ENCODE results near the gene TICRR.

TICRR gene

DNA sequence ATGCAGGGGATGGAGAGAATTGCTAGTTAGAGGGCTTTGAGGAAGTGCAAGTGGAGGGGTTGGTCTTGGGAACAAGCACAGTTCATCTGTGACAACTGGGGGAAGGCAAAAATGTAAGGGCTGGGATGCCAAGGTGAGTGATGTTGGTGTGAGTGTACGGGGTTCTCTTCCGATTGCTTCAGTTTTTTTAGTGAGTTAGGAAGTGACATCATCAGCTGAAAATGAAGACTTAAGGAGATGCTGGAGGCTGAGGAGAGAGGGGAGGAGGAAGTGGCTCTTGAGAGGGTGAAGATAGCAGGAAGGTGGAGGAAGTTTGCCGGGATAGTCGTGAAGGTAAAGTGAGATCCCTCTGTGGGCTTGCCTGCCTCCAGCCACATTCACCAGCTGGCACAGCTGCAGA, 12.7 kb downstream of the TICRR start:
- Histone ChIP-seq H3K4me3 (replicated peaks; ENCODE audit: low read depth, low read length) (no peak overlapping the region), H3K27me3 (replicated peaks; ENCODE audit: control insufficient read depth, insufficient read depth, low read length) (no peaks in the 10 kb centered on the region), H3K36me3 (ENCODE audit: control insufficient read depth, insufficient read depth, low read length) (peaks cover 12% of the 10 kb centered on the region)
- DNase-seq (ENCODE audit: extremely low read depth, insufficient read length), result no peak
- TF ChIP-seq, protein P1, sequence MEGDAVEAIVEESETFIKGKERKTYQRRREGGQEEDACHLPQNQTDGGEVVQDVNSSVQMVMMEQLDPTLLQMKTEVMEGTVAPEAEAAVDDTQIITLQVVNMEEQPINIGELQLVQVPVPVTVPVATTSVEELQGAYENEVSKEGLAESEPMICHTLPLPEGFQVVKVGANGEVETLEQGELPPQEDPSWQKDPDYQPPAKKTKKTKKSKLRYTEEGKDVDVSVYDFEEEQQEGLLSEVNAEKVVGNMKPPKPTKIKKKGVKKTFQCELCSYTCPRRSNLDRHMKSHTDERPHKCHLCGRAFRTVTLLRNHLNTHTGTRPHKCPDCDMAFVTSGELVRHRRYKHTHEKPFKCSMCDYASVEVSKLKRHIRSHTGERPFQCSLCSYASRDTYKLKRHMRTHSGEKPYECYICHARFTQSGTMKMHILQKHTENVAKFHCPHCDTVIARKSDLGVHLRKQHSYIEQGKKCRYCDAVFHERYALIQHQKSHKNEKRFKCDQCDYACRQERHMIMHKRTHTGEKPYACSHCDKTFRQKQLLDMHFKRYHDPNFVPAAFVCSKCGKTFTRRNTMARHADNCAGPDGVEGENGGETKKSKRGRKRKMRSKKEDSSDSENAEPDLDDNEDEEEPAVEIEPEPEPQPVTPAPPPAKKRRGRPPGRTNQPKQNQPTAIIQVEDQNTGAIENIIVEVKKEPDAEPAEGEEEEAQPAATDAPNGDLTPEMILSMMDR (IDR thresholded peaks at IDR 0.05; ENCODE audit: insufficient read depth, low read length, poor library complexity, severe bottlenecking), result no peak

DNA sequence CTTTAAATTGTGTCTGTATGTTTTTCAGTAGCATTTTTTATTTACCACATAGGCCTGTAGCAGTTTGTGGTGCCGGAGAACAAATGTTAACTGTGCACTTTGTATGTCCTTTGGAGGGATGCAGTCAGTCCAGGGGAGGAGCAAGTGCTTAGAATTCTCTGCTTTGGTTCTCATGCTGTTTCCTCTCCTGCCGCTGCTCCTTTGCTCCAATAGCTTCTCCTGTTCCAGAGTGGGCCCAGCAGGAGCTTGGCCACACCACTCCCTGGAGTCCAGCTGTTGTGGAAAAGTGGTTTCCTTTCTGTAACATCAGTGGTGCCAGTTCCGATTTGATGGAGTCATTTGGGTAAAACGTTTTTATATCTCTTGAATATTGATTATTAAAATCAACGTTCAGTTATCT, 16.6 kb downstream of the TICRR start:
- TF ChIP-seq, protein P1 (IDR thresholded peaks at IDR 0.05; ENCODE audit: insufficient read depth, low read length, poor library complexity, severe bottlenecking), result no peak

DNA sequence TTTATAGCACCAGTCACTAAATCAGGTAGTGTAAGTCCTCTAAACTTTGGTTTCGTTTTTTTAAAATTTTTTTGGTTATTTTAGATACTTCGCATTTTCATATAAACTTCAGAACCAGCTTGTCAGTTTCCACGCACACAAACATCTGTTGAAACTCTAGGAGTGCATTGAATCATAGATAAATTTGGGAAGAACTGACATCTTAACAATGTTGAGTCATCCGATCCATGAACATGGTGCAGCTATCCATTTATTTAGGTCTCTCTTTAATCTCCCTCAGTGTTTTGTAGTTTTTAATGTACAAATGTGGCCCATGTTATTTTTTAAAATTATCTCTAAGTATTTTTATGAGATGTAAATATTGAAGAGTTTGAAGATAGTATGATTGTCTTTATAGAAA, 17.7 kb downstream of the TICRR start:
- TF ChIP-seq, protein P1 (IDR thresholded peaks at IDR 0.05; ENCODE audit: insufficient read depth, low read length, poor library complexity, severe bottlenecking), result no peak
- no peak for DNase-seq (ENCODE audit: extremely low read depth, insufficient read length)
- Histone ChIP-seq H3K36me3 (ENCODE audit: control insufficient read depth, insufficient read depth, low read length) (peaks cover 10% of the 10 kb centered on the region), H3K4me3 (replicated peaks; ENCODE audit: low read depth, low read length) (no peak overlapping the region), H3K27me3 (replicated peaks; ENCODE audit: control insufficient read depth, insufficient read depth, low read length) (no peaks in the 10 kb centered on the region)

More for the DNA sequence above, 16.6 kb downstream of the TICRR start:
- H3K36me3 ChIP-seq (ENCODE audit: control insufficient read depth, insufficient read depth, low read length), result peaks cover 12% of the 10 kb centered on the region
- no peak overlapping the region for H3K4me3 ChIP-seq (replicated peaks; ENCODE audit: low read depth, low read length)
- H3K27me3 ChIP-seq (replicated peaks; ENCODE audit: control insufficient read depth, insufficient read depth, low read length), result no peaks in the 10 kb centered on the region
- no peak for DNase-seq (ENCODE audit: extremely low read depth, insufficient read length)

DNA sequence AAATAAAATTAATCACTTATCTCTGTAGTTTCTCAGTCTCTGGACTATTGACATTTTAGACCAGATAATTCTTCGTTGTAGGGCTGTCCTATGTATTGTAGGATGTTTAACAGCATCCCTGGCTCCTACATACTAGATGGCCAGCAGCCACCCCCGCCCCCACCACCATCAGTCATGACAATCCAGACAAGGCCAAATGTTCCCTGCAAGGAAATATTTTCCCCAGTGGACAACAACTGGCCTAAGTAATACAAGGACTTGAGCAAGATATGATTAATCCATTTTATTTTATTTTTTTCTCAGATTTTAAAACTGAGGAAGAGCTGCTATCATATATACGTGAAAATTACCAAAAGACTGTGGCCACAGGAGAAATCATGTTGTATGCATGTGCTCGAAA, 23.8 kb downstream of the TICRR start:
- peaks cover 4% of the 10 kb centered on the region for H3K36me3 ChIP-seq (ENCODE audit: control insufficient read depth, insufficient read depth, low read length)
- DNase-seq (ENCODE audit: extremely low read depth, insufficient read length), result no peak
- TF ChIP-seq, protein P1 (IDR thresholded peaks at IDR 0.05; ENCODE audit: insufficient read depth, low read length, poor library complexity, severe bottlenecking), result no peak
- H3K27me3 ChIP-seq (replicated peaks; ENCODE audit: control insufficient read depth, insufficient read depth, low read length), result no peaks in the 10 kb centered on the region
- H3K4me3 ChIP-seq (replicated peaks; ENCODE audit: low read depth, low read length), result no peak overlapping the region

DNA sequence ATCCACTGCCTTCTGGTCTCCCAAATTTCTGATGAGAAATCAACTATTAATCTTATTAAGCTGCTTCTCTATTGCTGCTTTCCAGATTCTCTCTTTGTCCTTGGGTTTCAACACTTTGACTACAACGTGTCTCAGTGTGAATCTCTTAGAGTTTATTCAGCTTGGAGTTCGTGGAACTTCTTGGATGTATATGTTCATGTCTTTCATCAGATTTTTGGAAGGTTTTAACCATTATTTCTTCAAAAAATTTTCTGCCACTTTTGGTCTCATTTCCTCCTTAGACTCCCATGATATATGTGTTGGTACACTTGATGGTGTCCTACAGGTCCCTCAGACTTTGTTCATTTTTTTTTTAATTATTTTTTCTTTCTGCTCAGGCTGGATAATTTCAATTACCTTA, 36.0 kb downstream of the TICRR start:
- H3K27me3 ChIP-seq (replicated peaks; ENCODE audit: control insufficient read depth, insufficient read depth, low read length), result no peaks in the 10 kb centered on the region
- peaks cover 5% of the 10 kb centered on the region for H3K36me3 ChIP-seq (ENCODE audit: control insufficient read depth, insufficient read depth, low read length)
- TF ChIP-seq, protein P1 (IDR thresholded peaks at IDR 0.05; ENCODE audit: insufficient read depth, low read length, poor library complexity, severe bottlenecking), result no peak
- no peak for DNase-seq (ENCODE audit: extremely low read depth, insufficient read length)
- H3K4me3 ChIP-seq (replicated peaks; ENCODE audit: low read depth, low read length), result no peak overlapping the region

DNA sequence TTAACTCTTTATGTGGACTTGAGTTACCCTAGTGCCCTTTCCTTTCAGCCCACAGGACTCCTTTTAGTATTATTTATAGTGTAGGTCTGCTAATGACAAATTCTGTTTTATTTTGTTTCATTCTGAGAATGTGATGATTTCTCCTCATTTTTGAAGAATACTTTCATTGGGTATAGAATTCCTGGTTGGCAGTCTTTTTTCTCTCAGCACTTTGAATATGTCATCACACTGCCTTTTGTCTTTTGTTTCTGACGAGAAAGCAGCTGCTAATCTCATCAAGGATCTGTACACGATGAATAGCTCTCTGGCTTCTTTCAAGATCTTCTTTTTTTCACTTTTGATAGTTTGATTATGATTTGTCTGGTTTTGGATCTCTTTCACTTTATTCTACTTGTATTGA, 37.8 kb downstream of the TICRR start:
- no peak for DNase-seq (ENCODE audit: extremely low read depth, insufficient read length)
- Histone ChIP-seq H3K4me3 (replicated peaks; ENCODE audit: low read depth, low read length) (no peak overlapping the region), H3K27me3 (replicated peaks; ENCODE audit: control insufficient read depth, insufficient read depth, low read length) (no peaks in the 10 kb centered on the region), H3K36me3 (ENCODE audit: control insufficient read depth, insufficient read depth, low read length) (peaks cover 9% of the 10 kb centered on the region)
- TF ChIP-seq, protein P1 (IDR thresholded peaks at IDR 0.05; ENCODE audit: insufficient read depth, low read length, poor library complexity, severe bottlenecking), result no peak
